Measurements from ENCODE around the gene NELL1.

- TF ChIP-seq CREB5 (CRISPR knock-in tag; IDR thresholded peaks at IDR 0.05; ENCODE audit: low read depth) = no peak
- TF ChIP-seq CSRNP3 (CRISPR knock-in tag; IDR thresholded peaks at IDR 0.05) = no peak
- TF ChIP-seq TOX (CRISPR knock-in tag; IDR thresholded peaks at IDR 0.05; ENCODE audit: borderline replicate concordance) = no peak
- TF ChIP-seq RARB (CRISPR knock-in tag; IDR thresholded peaks at IDR 0.05) = no peak
- no peak for TF ChIP-seq PATZ1 (CRISPR knock-in tag; IDR thresholded peaks at IDR 0.05; ENCODE audit: borderline replicate concordance)
- no peak for TF ChIP-seq ZFP30 (CRISPR knock-in tag; IDR thresholded peaks at IDR 0.05)
- TF ChIP-seq SNAI2 (CRISPR knock-in tag; IDR thresholded peaks at IDR 0.05) = no peak
Observed at GRCh38 chr11:21572210-21572609, 902.8 kb downstream of the NELL1 start.

All from SK-N-SH treated with all-trans-retinoic acid at 6 μM for 48 hours (cell line).